ENCODE results near the gene SNRNP48. TPM values are rescaled to one million over a fixed set of nuclear protein-coding genes. Genes with fewer than 3 reads are reported as not detected.

The SNRNP48 gene
- total RNA-seq, 1 experiment from 2014 or later = 26.2 TPM

DNA sequence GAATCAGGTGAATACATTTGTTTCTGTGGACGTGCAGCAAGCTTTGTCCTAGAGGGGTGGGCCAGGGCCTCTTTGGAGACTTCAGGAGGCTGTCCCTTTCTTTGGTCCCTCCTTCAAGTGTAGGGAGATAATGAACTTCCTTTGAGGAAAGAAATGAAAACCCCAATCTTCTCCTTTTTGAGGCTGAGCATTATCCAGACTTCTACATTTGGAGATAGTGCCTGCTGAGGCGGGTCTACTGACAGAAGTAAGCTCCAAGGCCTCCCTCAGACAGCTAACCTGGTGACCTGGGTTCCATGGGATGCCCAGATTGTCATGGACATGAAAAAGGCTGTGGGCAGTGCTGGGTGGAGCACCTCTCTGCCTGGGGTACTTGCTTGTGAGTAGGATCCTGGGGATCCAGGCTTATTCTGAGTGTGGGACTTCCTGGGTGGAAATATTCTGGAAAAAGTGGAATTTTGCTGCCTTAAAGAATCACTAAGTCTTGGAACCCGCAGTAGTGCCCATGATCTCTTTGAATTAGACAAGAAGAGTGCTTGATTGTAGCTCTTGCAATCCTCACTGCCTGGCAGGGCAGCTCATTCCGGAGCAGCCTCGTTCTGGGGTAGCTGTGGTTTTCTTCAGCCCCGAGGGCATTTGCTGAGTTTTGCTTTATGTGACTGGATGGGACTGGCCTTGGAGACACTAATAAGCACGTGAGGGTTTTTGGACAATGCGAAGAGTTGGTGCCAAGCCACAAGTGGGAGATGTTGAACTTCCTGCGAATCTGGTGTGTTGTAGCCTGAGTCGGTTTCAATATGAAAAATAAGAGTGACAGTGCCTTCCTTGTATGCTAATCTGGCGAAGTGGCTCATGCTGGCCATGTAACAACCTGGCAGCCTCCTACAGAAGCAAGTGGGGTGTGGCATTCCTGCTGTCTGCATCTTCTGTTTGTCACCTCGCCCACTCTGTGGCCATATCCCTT lies 28.1 kb downstream of the SNRNP48 start:
- CTCF ChIA-PET = no interaction called here
- no TSS peak for BruUV-seq (replicated peaks)
- Histone ChIP-seq H4K20me1 (ENCODE audit: insufficient read depth) (no peaks in the 10 kb centered on the region), H3K4me3 (replicated peaks in 1 of 2; ENCODE audit: low read depth in 1 of 2, low read length in 2 of 2) (no peak overlapping the region), H3K27ac (ENCODE audit: low read depth, low read length) (no peak overlapping the region), H2AFZ (ENCODE audit: low read depth, low read length, poor library complexity, severe bottlenecking) (no peak overlapping the region), H3K27me3 (ENCODE audit: insufficient read depth, low read length) (no peaks in the 10 kb centered on the region), H3K9ac (ENCODE audit: low read length) (no peak overlapping the region), H3K4me1 (ENCODE audit: control insufficient read depth in 1 of 2, insufficient read depth in 2 of 2, low read length in 2 of 2) (peaks cover 0 to 2% of the 10 kb centered on the region in 2 experiments; a peak in 1 of 4 replicates), H3K79me2 (ENCODE audit: insufficient read depth, low read length) (no peaks in the 10 kb centered on the region), H3K4me2 (ENCODE audit: low read length) (no peak overlapping the region), H3K36me3 (ENCODE audit: control insufficient read depth in 1 of 2, insufficient read depth in 2 of 2, low read length in 2 of 2) (no peaks in the 10 kb centered on the region), H3K9me2 (ENCODE audit: insufficient read depth) (no peaks in the 10 kb centered on the region), H3K9me3 (ENCODE audit: control insufficient read depth in 1 of 2, insufficient read depth in 1 of 2, low read depth in 1 of 2, low read length in 2 of 2) (no peaks in the 10 kb centered on the region)
- intact Hi-C loops (cut with micrococcal nuclease) = loop anchor here (10.0 kb wide), 2 partner anchors 893 to 1063 kb away; no protein-coding TSS in a partner anchor
- no peak for ATAC-seq
- RAD21 ChIA-PET (ENCODE audit: low non-redundant PET in 1 of 2, low total read pairs in 2 of 2, uncharacterized antibody in 2 of 2, unreplicated experiment in 2 of 2) = no interaction called here
- TF ChIP-seq JUND (IDR thresholded peaks at IDR 0.05) = no peak
- TF ChIP-seq SRF (IDR thresholded peaks at IDR 0.05; ENCODE audit: low read depth) = no peak
- TF ChIP-seq ELF1 (IDR thresholded peaks at IDR 0.05; ENCODE audit: borderline replicate concordance, low read depth) = no peak
- no peak for TF ChIP-seq SIN3A (IDR thresholded peaks at IDR 0.05; ENCODE audit: low read depth)
- TF ChIP-seq POLR2AphosphoS5 (IDR thresholded peaks at IDR 0.05; ENCODE audit: low read depth, low read length) = no peak
- no peak for DNase-seq (ENCODE audit: low read depth, low spot score)
- POLR2A ChIA-PET = no interaction called here

DNA sequence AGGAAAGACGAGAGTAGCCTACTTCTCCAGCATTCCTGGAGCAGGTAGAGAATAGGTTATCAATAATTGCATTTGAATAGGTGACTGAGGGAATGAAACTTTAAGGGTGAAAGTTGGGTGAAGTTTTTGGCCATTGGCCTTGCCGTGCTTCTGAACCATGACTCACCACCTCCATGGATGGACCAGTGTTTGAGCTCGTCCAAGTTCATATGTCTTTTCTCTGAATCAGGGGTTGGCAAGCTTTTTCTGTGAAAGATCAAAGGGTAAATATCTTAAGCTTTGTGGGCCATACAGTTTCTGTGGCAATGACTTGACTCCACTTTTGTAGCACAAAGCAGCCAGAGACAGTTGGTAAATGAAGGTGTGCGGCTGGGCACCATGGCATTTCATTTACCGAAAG lies 31.8 kb downstream of the SNRNP48 start:
- H3K4me2 ChIP-seq (ENCODE audit: low read length) = no peak overlapping the region
- no peaks in the 10 kb centered on the region for H3K9me2 ChIP-seq (ENCODE audit: insufficient read depth)
- no peaks in the 10 kb centered on the region for H4K20me1 ChIP-seq (ENCODE audit: insufficient read depth)
- no peak overlapping the region for H3K4me3 ChIP-seq (replicated peaks in 1 of 2; ENCODE audit: low read depth in 1 of 2, low read length in 2 of 2)
- H3K9me3 ChIP-seq (ENCODE audit: control insufficient read depth in 1 of 2, insufficient read depth in 1 of 2, low read depth in 1 of 2, low read length in 2 of 2) = no peaks in the 10 kb centered on the region
- DNase-seq (ENCODE audit: low read depth, low spot score) (no peak), ATAC-seq (no peak)
- H3K27me3 ChIP-seq (ENCODE audit: insufficient read depth, low read length) = no peaks in the 10 kb centered on the region
- H3K36me3 ChIP-seq (ENCODE audit: control insufficient read depth in 1 of 2, insufficient read depth in 2 of 2, low read length in 2 of 2) = no peaks in the 10 kb centered on the region
- no peak overlapping the region for H2AFZ ChIP-seq (ENCODE audit: low read depth, low read length, poor library complexity, severe bottlenecking)
- CTCF ChIA-PET = no interaction called here
- TF ChIP-seq JUND (IDR thresholded peaks at IDR 0.05) = no peak
- no peak overlapping the region for H3K27ac ChIP-seq (ENCODE audit: low read depth, low read length)
- H3K9ac ChIP-seq (ENCODE audit: low read length) = no peak overlapping the region
- BruUV-seq (replicated peaks) = no TSS peak
- H3K79me2 ChIP-seq (ENCODE audit: insufficient read depth, low read length) = no peaks in the 10 kb centered on the region
- intact Hi-C loops (cut with micrococcal nuclease) = loop anchor here (10.0 kb wide), 1 partner anchor 383 kb away; no protein-coding TSS in a partner anchor
- RAD21 ChIA-PET (ENCODE audit: low non-redundant PET in 1 of 2, low total read pairs in 2 of 2, uncharacterized antibody in 2 of 2, unreplicated experiment in 2 of 2) = no interaction called here
- POLR2A ChIA-PET = interaction anchor here (0.7 kb wide), 1 partner anchor 85 kb away, joined by 3 read pairs; no protein-coding TSS in a partner anchor
- H3K4me1 ChIP-seq (ENCODE audit: control insufficient read depth in 1 of 2, insufficient read depth in 2 of 2, low read length in 2 of 2) = peaks cover 0 to 2% of the 10 kb centered on the region in 2 experiments; a peak in 1 of 4 replicates

Data from HCT116 (cell line).